ENCODE results near the gene RAD51AP2. TPM values are rescaled to one million over a fixed set of nuclear protein-coding genes. Genes with fewer than 3 reads are reported as not detected.
"Not testable (repeated sequence)": the region's sequence is repeated elsewhere in the genome, so short reads cannot be mapped to it uniquely, and the experiment has no call there.

The RAD51AP2 gene
- under 1 TPM; 0.05 to 0.28 TPM for polyA plus RNA-seq

GRCh38 chr2:17518212-17519154 lies at the start of gene RAD51AP2:
TSS of gene RAD51AP2 (minus strand) at chr2:17518440. CDS start at chr2:17518415, 25 bp downstream.
- Histone ChIP-seq H3K9me3 (ENCODE audit: control insufficient read depth in 2 of 2, insufficient read depth in 1 of 2, low read depth in 1 of 2, low read length in 1 of 2) (no peaks in the 10 kb centered on the region), H3K27ac (ENCODE audit: low read depth in 2 of 2, low read length in 1 of 2) (peak within 1 kb of the TSS in 1 of 2 donors; percentile 24), H3K4me1 (ENCODE audit: control insufficient read depth in 2 of 2, insufficient read depth in 2 of 2, low read length in 1 of 2) (no peaks in the 10 kb centered on the region), H3K36me3 (ENCODE audit: control insufficient read depth in 2 of 2, insufficient read depth in 2 of 2, low read length in 1 of 2) (no peaks in the 10 kb centered on the region), H3K27me3 (ENCODE audit: control insufficient read depth in 1 of 2, insufficient read depth in 2 of 2, low read length in 2 of 2) (no peaks in the 10 kb centered on the region), H3K4me3 (ENCODE audit: low read depth in 1 of 2, low read length in 2 of 2) (peak within 1 kb of the TSS; percentile 36 to 77)
- 4% methylated on average over 38 of the region's 38 CpGs for WGBS, 2 donors

GRCh38 chr2:17565726-17566125 lies 47.5 kb upstream of the RAD51AP2 start:
- not testable (repeated sequence) for H3K9me3 ChIP-seq (ENCODE audit: control insufficient read depth in 2 of 2, insufficient read depth in 1 of 2, low read depth in 1 of 2, low read length in 1 of 2)

GRCh38 chr2:17558878-17559277 lies 40.6 kb upstream of the RAD51AP2 start:
- Histone ChIP-seq H3K27me3 (ENCODE audit: control insufficient read depth in 1 of 2, insufficient read depth in 2 of 2, low read length in 2 of 2) (no peaks in the 10 kb centered on the region), H3K4me3 (ENCODE audit: low read depth in 1 of 2, low read length in 2 of 2) (no peak overlapping the region), H3K36me3 (ENCODE audit: control insufficient read depth in 2 of 2, insufficient read depth in 2 of 2, low read length in 1 of 2) (no peaks in the 10 kb centered on the region), H3K27ac (ENCODE audit: low read depth in 2 of 2, low read length in 1 of 2) (no peak overlapping the region), H3K4me1 (ENCODE audit: control insufficient read depth in 2 of 2, insufficient read depth in 2 of 2, low read length in 1 of 2) (no peaks in the 10 kb centered on the region), H3K9me3 (ENCODE audit: control insufficient read depth in 2 of 2, insufficient read depth in 1 of 2, low read depth in 1 of 2, low read length in 1 of 2) (no peaks in the 10 kb centered on the region)
- WGBS, 2 donors: 88 to 89% methylated on average over 3 of the region's 3 CpGs

More at GRCh38 chr2:17565726-17566125, 47.5 kb upstream of the RAD51AP2 start:
- 85 to 91% methylated on average over 3 of the region's 3 CpGs for whole genome bisulfite sequencing, 2 donors
- H3K4me1 ChIP-seq (ENCODE audit: control insufficient read depth in 2 of 2, insufficient read depth in 2 of 2, low read length in 1 of 2); H3K27me3 ChIP-seq (ENCODE audit: control insufficient read depth in 1 of 2, insufficient read depth in 2 of 2, low read length in 2 of 2); H3K4me3 ChIP-seq (ENCODE audit: low read depth in 1 of 2, low read length in 2 of 2); H3K36me3 ChIP-seq (ENCODE audit: control insufficient read depth in 2 of 2, insufficient read depth in 2 of 2, low read length in 1 of 2); H3K27ac ChIP-seq (ENCODE audit: low read depth in 2 of 2, low read length in 1 of 2): not testable (repeated sequence)

DNA sequence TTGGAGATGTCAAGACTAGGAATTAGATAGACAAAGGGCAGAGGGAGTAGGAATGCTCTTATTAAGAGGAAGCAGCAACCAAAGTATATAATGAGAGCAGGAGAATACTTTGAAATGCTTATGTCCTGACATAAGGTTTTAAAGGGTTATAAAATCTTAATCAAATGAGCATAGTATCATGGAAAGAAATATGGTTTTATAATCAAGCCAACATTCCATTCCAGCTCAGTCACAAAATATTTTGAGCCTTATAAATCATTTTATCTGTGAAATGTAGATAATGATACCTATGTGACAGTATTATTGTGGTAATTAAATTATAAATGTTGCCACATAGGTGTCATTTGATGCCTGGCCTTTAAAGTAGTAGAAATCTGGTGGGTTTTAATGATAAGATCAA lies 39.8 kb upstream of the RAD51AP2 start:
- Histone ChIP-seq H3K27me3 (ENCODE audit: control insufficient read depth in 1 of 2, insufficient read depth in 2 of 2, low read length in 2 of 2) (no peaks in the 10 kb centered on the region), H3K4me1 (ENCODE audit: control insufficient read depth in 2 of 2, insufficient read depth in 2 of 2, low read length in 1 of 2) (no peaks in the 10 kb centered on the region), H3K4me3 (ENCODE audit: low read depth in 1 of 2, low read length in 2 of 2) (no peak overlapping the region), H3K36me3 (ENCODE audit: control insufficient read depth in 2 of 2, insufficient read depth in 2 of 2, low read length in 1 of 2) (no peaks in the 10 kb centered on the region), H3K27ac (ENCODE audit: low read depth in 2 of 2, low read length in 1 of 2) (peak overlapping the region; percentile 35 to 53), H3K9me3 (ENCODE audit: control insufficient read depth in 2 of 2, insufficient read depth in 1 of 2, low read depth in 1 of 2, low read length in 1 of 2) (no peaks in the 10 kb centered on the region)

DNA sequence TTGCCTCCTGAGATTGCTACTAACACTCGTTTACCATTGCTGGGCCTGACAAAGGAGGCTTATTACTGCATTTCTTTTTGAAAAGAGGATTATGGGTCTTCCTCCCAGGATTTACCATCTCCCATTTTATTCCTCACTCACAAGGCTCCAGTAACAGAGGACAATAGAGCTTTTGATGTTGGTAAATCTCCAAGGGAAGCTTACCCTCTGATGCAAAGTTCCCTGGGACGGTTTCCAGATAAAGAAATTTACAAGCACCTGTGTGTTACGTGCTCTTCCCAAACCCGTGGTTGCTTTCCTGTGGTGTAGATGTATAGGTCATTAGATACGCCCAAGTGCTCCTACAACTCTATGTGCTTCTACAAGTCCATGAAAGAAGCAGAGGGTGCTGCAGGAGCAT lies 39.4 kb upstream of the RAD51AP2 start:
- Histone ChIP-seq H3K4me3 (ENCODE audit: low read depth in 1 of 2, low read length in 2 of 2) (no peak overlapping the region), H3K36me3 (ENCODE audit: control insufficient read depth in 2 of 2, insufficient read depth in 2 of 2, low read length in 1 of 2) (no peaks in the 10 kb centered on the region), H3K4me1 (ENCODE audit: control insufficient read depth in 2 of 2, insufficient read depth in 2 of 2, low read length in 1 of 2) (no peaks in the 10 kb centered on the region), H3K9me3 (ENCODE audit: control insufficient read depth in 2 of 2, insufficient read depth in 1 of 2, low read depth in 1 of 2, low read length in 1 of 2) (no peaks in the 10 kb centered on the region), H3K27ac (ENCODE audit: low read depth in 2 of 2, low read length in 1 of 2) (peak overlapping the region; percentile 35 to 53), H3K27me3 (ENCODE audit: control insufficient read depth in 1 of 2, insufficient read depth in 2 of 2, low read length in 2 of 2) (no peaks in the 10 kb centered on the region)
- 33 to 34% methylated on average over 5 of the region's 5 CpGs for WGBS, 2 donors

DNA sequence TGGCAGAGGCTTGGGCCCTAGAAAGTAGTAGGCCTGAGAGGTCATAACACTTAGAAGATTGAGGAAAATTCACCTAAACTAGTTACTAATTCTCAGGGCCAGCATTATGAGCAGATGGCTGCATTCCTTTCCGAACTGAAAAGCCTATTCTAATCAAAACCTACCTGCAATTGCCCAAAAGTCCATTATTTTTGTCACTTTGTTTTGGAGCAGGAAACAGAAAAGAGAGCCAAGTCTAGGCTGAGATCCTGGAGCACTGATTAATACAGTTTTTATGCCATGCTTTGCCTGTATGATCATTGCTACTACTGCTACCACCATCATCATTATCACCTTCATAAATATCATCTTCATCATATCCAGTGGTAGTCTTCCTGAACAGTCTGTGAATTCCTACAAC lies 36.9 kb upstream of the RAD51AP2 start:
- no peaks in the 10 kb centered on the region for H3K4me1 ChIP-seq (ENCODE audit: control insufficient read depth in 2 of 2, insufficient read depth in 2 of 2, low read length in 1 of 2)
- WGBS, 2 donors: 70 to 81% methylated on average over 1 of the region's 1 CpG
- no peak overlapping the region for H3K4me3 ChIP-seq (ENCODE audit: low read depth in 1 of 2, low read length in 2 of 2)
- H3K36me3 ChIP-seq (ENCODE audit: control insufficient read depth in 2 of 2, insufficient read depth in 2 of 2, low read length in 1 of 2): no peaks in the 10 kb centered on the region
- no peaks in the 10 kb centered on the region for H3K27me3 ChIP-seq (ENCODE audit: control insufficient read depth in 1 of 2, insufficient read depth in 2 of 2, low read length in 2 of 2)
- no peaks in the 10 kb centered on the region for H3K9me3 ChIP-seq (ENCODE audit: control insufficient read depth in 2 of 2, insufficient read depth in 1 of 2, low read depth in 1 of 2, low read length in 1 of 2)
- H3K27ac ChIP-seq (ENCODE audit: low read depth in 2 of 2, low read length in 1 of 2): no peak overlapping the region

- no peak overlapping the region for H3K4me3 ChIP-seq (ENCODE audit: low read depth in 1 of 2, low read length in 2 of 2)
- H3K36me3 ChIP-seq (ENCODE audit: control insufficient read depth in 2 of 2, insufficient read depth in 2 of 2, low read length in 1 of 2): no peaks in the 10 kb centered on the region
- H3K9me3 ChIP-seq (ENCODE audit: control insufficient read depth in 2 of 2, insufficient read depth in 1 of 2, low read depth in 1 of 2, low read length in 1 of 2): no peaks in the 10 kb centered on the region
- H3K4me1 ChIP-seq (ENCODE audit: control insufficient read depth in 2 of 2, insufficient read depth in 2 of 2, low read length in 1 of 2): no peaks in the 10 kb centered on the region
- H3K27me3 ChIP-seq (ENCODE audit: control insufficient read depth in 1 of 2, insufficient read depth in 2 of 2, low read length in 2 of 2): no peaks in the 10 kb centered on the region
- H3K27ac ChIP-seq (ENCODE audit: low read depth in 2 of 2, low read length in 1 of 2): no peak overlapping the region
- WGBS, 2 donors: 66 to 67% methylated on average over 2 of the region's 2 CpGs
These were observed 32.7 kb upstream of the RAD51AP2 start for GRCh38 chr2:17550907-17551306.

DNA sequence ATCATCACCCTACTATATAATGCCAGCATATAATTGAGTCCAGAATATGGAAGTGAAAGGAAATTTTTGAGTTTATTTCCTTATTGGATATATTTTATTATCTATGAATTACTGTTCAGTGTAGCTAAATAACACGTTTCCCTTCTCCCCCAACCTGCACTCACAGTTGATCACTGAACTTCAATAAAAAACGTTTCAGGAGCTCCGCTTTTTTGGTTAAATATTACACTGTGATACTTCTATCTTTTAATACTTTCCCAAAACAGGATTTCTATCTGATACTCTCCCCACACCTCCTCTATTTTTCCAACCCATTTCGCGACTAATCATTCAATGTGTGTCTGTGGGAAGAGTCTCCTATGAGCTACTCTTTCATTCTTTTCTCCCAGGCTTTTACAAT lies 29.5 kb upstream of the RAD51AP2 start:
- H3K36me3 ChIP-seq (ENCODE audit: control insufficient read depth in 2 of 2, insufficient read depth in 2 of 2, low read length in 1 of 2): no peaks in the 10 kb centered on the region

DNA sequence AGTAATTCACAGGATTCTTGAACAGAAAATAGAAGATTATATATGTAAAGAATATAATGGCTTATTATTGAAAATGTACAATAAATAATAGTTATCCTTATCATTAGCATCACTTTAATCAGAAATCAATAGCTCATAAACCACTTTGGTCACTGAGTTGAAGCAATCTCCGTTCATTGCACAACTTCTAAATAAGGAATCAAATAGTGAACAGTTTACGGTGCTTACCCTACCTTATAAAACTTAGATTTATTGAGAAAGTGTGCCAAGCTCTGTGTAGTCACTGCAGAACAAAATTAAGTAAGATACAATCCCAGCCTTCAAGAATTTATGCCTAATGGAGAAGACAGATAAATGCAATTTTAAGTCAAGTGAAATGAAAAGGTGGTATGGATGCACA lies 29.0 kb upstream of the RAD51AP2 start:
- peaks cover 0 to 3% of the 10 kb centered on the region in 2 donors for H3K4me1 ChIP-seq (ENCODE audit: control insufficient read depth in 2 of 2, insufficient read depth in 2 of 2, low read length in 1 of 2)
- H3K9me3 ChIP-seq (ENCODE audit: control insufficient read depth in 2 of 2, insufficient read depth in 1 of 2, low read depth in 1 of 2, low read length in 1 of 2): no peaks in the 10 kb centered on the region
- 66 to 72% methylated on average over 2 of the region's 2 CpGs for WGBS, 2 donors
- no peak overlapping the region for H3K4me3 ChIP-seq (ENCODE audit: low read depth in 1 of 2, low read length in 2 of 2)
- H3K36me3 ChIP-seq (ENCODE audit: control insufficient read depth in 2 of 2, insufficient read depth in 2 of 2, low read length in 1 of 2): no peaks in the 10 kb centered on the region
- H3K27ac ChIP-seq (ENCODE audit: low read depth in 2 of 2, low read length in 1 of 2): no peak overlapping the region
- H3K27me3 ChIP-seq (ENCODE audit: control insufficient read depth in 1 of 2, insufficient read depth in 2 of 2, low read length in 2 of 2): no peaks in the 10 kb centered on the region

More for the DNA sequence above, 29.5 kb upstream of the RAD51AP2 start:
- no peak overlapping the region for H3K27ac ChIP-seq (ENCODE audit: low read depth in 2 of 2, low read length in 1 of 2)
- H3K4me3 ChIP-seq (ENCODE audit: low read depth in 1 of 2, low read length in 2 of 2): no peak overlapping the region
- H3K9me3 ChIP-seq (ENCODE audit: control insufficient read depth in 2 of 2, insufficient read depth in 1 of 2, low read depth in 1 of 2, low read length in 1 of 2): no peaks in the 10 kb centered on the region
- peaks cover 0 to 3% of the 10 kb centered on the region in 2 donors for H3K4me1 ChIP-seq (ENCODE audit: control insufficient read depth in 2 of 2, insufficient read depth in 2 of 2, low read length in 1 of 2)
- H3K27me3 ChIP-seq (ENCODE audit: control insufficient read depth in 1 of 2, insufficient read depth in 2 of 2, low read length in 2 of 2): no peaks in the 10 kb centered on the region
- WGBS, 2 donors: 66 to 70% methylated on average over 5 of the region's 5 CpGs

Data from esophagus (tissue), 2 donors.